ENCODE data around the gene RAD51B.

RAD51B gene

GRCh38 chr14:68232300-68233055, 412.9 kb downstream of the RAD51B start:
- DNase-seq (ENCODE audit: low read depth in 3 of 3): peak; percentile 17 to 23 (median 18)

DNA sequence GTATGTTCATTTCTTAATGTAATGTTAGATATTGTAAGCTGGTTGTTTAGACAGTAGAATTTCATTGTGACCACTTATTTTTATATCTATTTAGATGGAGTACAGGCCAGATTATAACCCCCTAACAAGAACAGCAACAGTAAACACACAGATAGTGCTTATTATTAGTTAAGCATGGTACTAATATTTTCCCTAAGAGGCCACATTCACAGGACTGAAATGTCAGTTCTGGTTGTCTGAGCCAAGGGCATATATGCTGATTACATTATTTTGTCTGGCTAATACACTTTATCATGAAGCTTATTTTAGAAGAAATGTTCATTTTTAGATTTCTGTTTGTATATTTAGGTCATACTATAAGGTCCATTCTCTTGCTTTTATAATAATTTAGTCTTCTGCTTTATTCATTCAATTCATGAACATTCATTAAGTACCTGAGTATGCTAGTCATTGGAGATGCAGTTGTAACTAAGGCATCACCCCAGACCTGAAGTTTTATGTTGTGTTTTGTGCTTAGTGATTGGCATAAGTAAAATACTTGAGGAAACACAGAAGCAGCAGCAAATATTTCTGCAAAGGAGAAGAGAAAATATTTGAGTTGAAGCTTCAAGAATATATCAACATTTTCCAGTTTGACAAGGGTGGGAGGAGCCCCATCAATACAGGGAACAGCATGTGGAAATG, 413.7 kb downstream of the RAD51B start:
- no peak for DNase-seq (ENCODE audit: low read depth in 3 of 3)

DNA sequence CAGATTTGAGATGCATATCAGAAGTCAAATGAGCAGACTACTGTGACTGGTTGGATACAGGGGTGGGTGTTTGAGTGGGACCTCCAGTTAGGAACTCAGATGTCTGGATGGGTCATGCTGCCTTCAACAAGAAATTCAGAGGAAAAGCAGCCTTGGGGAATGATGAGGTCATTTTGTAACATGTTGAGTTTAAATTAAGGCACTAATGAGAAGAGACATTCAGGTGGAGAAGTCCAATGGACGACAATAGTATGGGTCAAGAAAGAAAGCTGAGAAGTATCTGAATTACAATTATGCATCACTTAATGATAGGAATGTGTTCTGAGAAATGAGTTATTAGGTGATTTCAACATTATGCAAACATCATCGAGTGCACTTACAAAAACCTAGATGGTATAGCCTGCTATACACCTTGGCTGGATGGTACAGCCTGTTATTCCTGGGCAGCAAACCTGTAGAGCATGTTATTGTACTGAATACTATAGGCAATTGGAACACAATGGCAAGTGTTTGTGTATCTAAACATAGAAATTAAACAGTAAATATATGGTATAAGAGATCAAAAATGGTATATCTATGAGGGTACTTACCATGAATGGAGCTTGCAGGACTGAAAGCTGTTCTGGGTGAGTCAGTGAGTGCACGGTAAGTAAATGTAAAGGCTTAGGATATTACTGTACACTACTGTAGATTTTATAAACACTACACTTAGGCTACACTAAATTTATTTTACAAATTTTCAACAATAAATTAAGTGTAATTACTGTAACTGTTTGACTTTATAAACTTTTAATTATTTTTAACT, 414.7 kb downstream of the RAD51B start:
- no peak for DNase-seq (ENCODE audit: low read depth in 3 of 3)

DNA sequence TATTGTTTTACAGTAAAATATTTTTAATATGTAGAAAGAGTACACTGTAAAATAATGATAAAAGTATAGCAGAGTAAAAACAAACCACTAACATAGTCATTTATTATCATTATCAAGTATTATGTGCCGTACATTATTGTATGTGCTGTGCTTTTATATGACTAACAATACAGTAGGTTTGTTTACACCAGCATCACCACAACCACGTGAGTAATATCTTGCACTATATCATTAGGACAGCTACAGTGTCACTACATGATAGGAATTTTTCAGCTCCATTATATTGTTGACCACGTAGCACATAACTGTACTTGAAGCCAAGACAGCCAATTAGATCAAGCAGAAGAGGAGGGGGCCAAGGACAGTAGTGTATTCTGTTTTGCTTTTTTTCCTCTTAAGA, 415.4 kb downstream of the RAD51B start:
- no peak for DNase-seq (ENCODE audit: low read depth in 3 of 3)

GRCh38 chr14:68236582-68237458, 417.2 kb downstream of the RAD51B start:
- no peak for DNase-seq (ENCODE audit: low read depth in 3 of 3)

GRCh38 chr14:68238551-68238950, 419.0 kb downstream of the RAD51B start:
- DNase-seq (ENCODE audit: low read depth in 3 of 3): no peak

DNA sequence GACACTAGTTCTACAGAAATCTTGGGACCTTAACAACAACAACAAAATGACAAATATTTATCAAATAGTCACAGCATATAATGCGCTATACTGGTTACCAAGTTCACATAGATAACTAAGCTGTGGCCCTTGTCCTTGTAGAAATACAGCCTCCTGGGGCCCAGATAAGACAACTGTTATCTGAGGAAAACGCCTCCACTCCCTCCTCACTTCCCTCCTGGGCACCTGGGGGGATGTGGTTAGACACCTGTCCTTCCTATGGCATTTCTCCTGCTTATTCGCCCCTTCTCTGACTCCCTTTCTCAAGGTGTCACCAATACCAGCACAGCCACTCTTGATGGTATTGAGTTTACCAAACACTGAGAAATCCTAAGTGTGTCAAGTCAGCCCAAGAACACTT, 419.4 kb downstream of the RAD51B start:
- no peak for DNase-seq (ENCODE audit: low read depth in 3 of 3)

DNA sequence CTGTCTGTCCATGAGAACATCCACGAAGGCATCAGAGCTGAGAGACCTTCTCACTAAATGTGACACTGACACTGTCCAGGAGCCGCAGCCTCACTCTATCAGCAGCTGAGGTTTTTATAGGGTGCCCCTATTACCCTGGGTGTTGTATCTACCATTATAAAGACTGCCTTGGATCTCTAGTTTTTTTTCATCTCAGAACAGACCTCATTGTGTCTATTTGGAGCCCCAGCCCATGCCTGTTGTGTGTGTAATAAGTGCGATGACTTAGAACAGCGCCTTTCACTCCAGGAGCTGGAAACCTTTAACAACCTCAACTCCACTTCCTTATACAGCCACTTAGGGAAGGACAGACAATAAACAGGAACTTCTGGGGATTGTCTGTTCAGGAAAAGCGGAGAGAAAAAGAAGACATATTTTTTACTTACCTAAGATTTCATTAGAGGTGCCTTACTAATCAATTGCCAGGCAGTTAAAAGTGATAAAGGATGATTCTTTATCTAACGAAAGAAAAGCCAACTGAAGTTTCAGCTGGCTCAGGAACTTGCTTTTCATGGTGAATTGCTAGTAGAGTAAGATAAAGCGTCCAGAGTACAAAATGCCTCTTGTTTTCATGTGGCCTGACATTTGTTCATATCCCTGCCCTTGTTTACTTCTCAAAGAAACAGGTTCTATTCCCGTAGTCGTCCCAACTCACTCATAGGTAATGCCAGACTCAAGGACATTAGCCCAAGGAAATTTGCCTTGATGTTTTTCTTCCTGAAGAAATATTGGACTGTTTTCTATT, 420.6 kb downstream of the RAD51B start:
- no peak for DNase-seq (ENCODE audit: low read depth in 3 of 3)

- no peak for DNase-seq (ENCODE audit: low read depth in 3 of 3)
Observed at GRCh38 chr14:68241862-68242487, 422.4 kb downstream of the RAD51B start.

DNA sequence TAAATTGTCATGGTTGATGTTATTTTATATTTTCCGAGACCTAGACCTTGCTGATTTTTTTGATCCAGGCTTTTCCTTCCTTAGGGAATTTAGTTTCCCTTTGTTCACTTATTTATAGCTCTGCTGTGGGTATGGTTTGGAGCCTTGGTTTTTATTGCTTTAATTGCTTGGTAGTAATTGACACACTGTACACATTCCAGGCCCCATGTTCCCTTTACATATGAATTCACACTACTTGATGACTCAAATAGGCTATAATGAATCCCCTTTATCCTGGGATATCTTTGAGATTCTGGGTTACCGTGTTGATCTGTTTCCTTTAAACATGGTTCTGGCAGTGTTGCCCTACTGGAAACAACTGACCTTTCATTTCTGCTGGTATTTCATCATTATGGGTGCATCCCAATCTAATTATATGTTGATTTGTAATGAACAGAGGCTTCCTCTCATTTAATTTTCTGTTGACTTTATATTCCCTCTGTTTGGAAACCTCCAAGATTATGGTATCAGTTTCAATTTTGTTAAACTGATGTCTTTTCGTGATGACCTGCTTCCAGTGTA, 424.0 kb downstream of the RAD51B start:
- DNase-seq (ENCODE audit: low read depth in 3 of 3): no peak

DNA sequence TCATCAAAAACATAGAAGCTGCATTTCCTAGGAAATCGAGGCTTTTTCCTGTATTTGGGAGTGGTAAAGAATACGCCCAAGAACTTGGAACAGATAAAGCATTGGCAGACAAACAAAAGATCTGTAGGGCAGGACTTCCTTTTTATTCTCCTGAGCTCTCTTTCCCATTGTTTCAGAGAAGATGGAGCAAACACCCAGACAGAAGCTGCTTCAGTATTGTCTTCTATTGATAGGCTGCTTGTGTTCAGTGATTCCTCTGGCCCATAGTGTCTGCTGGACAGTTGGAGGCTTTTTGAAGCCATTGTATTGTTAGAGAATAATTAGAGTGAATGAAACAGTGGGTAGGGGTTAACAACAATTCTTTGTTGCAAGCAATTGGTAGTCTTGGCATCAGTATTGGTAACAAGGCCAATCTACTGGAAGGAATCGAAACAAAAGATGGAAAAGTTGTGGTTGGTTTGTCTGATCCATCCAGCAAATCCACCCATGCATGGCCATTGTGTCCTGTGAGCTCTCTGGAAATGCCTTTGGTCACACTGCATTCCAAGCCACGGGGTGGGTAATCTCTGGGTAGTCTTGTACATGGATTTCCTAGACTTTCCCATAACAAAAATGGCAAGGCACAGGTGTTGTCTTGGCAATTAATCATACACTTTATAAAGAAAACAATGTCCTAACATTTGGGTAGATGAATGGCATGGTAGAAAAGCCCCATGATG, 424.8 kb downstream of the RAD51B start:
- no peak for DNase-seq (ENCODE audit: low read depth in 3 of 3)

DNA sequence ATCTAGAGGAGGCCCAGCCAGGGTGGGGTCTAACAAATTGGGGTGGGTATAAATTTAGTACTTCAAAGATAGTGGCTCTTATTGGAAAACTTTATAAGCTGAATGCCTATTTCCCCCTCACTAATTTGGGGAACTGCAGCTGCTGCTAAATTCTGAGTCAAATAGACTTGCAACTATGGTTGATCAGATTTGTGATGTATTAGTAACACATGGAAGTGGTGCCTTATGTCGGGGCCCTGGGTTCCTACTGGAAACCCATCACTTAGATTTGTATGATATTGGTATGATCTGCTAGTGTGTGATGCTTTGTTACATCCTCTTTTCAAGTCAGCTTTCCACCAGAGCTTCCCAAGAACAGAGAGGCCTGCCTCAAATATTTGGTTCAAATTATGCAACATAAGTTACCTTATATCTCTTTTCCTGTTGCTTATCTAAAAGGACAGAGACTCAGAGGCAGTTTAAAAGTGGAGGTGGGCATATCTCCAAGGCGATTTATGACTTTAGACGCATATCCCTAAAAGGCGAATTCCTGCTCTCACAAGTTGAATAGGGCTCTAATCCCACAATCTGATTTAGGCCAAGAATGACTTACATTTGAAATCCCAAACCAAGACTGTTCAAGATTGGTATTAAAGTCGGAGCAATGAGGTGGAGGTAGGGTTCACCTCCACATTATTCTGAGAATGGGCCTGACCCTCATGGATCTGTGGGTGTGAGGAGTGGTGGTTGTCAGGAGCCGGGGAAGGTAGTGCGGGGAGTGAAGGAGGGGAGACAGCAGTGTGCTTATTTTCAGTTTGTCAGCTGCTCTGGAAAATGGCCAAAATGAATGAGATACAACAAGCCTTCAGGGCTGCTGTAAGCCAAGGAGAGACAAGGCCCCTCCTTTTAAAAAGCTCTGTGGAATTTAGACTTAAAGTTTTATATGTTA, 425.8 kb downstream of the RAD51B start:
- DNase-seq (ENCODE audit: low read depth in 3 of 3): no peak

DNA sequence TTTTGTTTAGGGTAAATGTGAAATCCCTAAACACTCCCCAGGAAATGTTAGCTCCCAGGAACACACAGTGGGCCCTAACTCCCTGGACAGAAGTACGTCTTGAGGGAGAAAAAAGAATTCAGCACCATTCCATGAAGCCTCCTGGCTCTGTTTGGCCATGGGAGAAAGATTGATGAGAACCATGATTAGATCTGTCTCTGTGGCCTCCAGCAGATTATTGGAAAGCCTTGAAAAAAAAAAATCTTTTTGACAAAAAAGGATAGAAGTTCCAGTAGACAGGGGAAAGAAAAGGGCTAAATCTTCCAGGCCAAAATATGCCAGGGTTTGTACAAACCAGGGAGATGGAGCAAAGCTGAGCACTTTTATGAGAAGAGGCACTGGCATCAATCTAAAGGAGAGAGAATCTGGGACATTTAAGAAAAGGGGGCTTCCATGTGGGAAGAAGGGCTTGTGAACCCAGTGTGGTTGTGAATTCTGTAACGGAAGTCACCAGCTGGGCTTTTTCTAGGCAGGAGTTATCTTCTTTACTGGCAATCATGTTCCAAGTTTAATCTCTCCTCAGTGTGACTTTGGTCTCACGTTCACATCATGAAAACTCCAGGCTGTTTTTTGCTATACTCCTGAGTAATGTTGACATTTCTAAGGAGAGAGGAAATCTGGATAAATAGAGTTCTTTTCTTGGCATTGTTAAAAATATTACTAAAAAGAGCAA, 426.7 kb downstream of the RAD51B start:
- no peak for DNase-seq (ENCODE audit: low read depth in 3 of 3)

- DNase-seq (ENCODE audit: low read depth in 3 of 3): no peak
Observed at GRCh38 chr14:68246786-68247105, 427.2 kb downstream of the RAD51B start.

DNA sequence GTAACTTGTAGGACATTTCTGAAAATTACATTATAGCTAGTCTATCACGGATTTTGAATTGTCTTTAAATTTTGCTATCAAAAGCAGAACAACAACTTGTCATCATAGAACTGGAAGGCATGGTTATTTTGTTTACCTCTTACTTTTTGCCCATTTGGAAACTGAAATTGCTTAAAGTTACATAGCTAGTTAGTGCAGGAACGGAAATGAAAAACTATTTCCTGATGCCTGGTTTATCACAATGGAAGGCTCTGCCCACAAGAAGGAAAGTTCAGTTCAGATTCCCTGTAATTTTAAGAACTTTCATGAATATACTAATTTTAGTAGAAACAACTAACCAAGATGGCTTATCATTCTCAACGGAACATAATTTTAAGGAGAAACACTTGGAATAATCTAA, 427.7 kb downstream of the RAD51B start:
- no peak for DNase-seq (ENCODE audit: low read depth in 3 of 3)

DNA sequence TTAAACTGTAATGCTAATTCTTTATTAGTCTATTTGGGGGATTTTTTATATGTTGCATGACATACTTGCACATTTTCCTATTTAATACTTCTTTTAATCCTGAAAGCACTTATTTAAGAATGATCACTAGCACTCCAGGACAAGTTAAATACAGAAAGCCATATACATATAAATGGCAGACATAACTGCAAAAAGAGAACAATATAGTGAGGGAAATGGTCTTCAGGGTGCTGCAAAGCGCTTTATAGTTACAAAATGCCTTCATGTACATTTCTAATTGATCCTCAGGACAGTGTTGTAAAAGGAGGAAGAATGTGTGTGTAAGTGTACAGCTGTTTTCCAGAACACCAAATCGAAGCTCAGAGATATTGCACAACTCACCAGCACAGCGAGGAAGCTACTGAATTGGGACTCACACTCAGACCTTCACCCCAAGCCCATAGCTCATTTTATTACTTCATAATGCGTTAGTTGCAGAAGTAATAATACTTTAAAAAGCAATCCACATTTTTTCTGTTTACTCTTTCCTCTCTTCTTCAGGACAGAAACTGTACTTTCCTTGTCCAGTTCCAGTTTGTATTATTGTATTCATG, 428.2 kb downstream of the RAD51B start:
- DNase-seq (ENCODE audit: low read depth in 3 of 3): no peak

DNA sequence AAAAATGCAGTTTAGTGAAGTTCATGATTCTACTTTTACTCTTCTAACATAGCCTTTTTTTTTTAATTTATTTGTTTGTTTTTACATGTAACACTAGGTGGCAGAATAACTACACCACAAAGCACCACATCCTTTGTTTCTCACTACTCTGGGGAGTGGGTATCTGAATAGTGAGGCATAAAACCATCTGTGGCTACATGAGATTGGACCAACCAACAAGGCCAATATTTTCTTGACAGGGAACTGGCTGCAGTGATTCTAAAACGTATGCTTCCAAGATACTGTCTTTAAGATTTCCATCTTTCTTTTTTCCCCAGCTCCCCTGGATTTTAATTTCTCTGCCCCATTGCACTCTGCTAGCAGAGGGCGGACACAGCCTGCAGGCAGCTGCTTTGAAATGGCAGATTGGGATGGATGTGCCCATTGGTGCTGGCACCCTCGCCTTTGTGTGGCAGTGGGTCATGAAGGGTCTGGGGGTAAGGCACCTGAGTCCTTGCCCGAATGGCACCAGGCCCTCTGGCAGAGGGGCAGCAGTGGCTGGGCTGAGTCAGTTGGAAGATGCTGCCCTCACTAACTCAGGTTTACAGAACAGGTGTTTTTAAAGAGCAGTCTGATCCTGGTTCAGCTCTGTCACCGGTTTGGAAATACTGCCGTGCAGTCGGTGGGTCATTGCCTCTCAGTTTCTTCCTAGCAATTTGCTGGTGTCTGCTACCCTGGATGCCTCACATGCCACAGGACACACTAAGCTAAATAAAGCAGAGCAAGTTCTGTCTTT, 429.1 kb downstream of the RAD51B start:
- no peak for DNase-seq (ENCODE audit: low read depth in 3 of 3)
